Ishikawa (cell line): ENCODE results near the gene METRNL.

Source experiments
- CEBPB ChIP-seq: IDR thresholded peaks from 2 replicates; pipeline ENCODE4 v1.6.1; 2012
- CREB1 ChIP-seq: IDR thresholded peaks from 2 replicates; pipeline ENCODE4 v1.6.1; 2012; ENCODE audit warnings: low read depth
- EGR1 ChIP-seq: IDR thresholded peaks from 2 replicates; pipeline ENCODE4 v1.6.1; 2012
- EP300 ChIP-seq: IDR thresholded peaks from 2 replicates; pipeline ENCODE4 v1.6.1; 2012; ENCODE audit warnings: borderline replicate concordance
- FOXM1 ChIP-seq: IDR thresholded peaks from 2 replicates; pipeline ENCODE4 v1.6.1; 2012; ENCODE audit warnings: low read depth, borderline replicate concordance
- NFIC ChIP-seq: IDR thresholded peaks from 2 replicates; pipeline ENCODE4 v1.6.1; 2012
- RAD21 ChIP-seq: IDR thresholded peaks from 2 replicates; pipeline ENCODE4 v1.6.1; 2012; ENCODE audit warnings: low read depth
- TAF1 ChIP-seq: IDR thresholded peaks from 2 replicates; pipeline ENCODE4 v1.6.1; 2012; ENCODE audit warnings: low read depth, mild to moderate bottlenecking
- TCF12 ChIP-seq: IDR thresholded peaks from 2 replicates; pipeline ENCODE4 v1.6.1; 2012; ENCODE audit warnings: low read depth
- TEAD4 ChIP-seq: IDR thresholded peaks from 2 replicates; pipeline ENCODE4 v1.6.1; 2012
- YY1 ChIP-seq: IDR thresholded peaks from 2 replicates; pipeline ENCODE4 v1.6.1; 2012; ENCODE audit warnings: low read depth
- TF ChIP-seq, protein P1 (sequence below): IDR thresholded peaks from 2 replicates; pipeline ENCODE4 v1.6.1; 2012; ENCODE audit warnings: low read depth, mild to moderate bottlenecking
- TF ChIP-seq, protein P2 (sequence below): IDR thresholded peaks from 2 replicates; pipeline ENCODE4 v1.6.1; 2012
- TF ChIP-seq, protein P3 (sequence below): IDR thresholded peaks from 2 replicates; pipeline ENCODE4 v1.6.1; 2012

DNA sequence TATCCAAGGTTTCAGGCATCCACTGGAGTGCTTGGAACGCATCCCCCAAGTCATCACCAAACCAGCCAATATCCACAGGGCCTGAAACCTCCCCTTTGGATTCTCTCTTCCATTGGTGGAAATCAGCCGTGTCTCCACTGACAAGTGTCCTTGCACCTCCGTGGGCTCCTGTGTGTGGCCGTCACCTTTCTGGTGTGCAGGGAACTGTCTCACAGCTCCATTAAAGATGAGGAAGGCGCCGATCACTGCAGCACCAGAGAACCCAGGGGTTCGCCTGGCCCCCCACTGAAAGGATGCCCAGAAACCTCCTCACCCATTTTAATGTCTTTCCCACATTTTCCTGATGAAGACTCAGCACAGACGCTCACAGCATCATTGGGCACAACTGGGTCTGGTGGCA lies 17.8 kb upstream of the METRNL start:
- TF ChIP-seq RAD21 (no peak), YY1 (no peak), CEBPB (no peak), TEAD4 (no peak), FOXM1 (no peak), EP300 (no peak), NFIC (no peak), CREB1 (no peak), TCF12 (no peak), TAF1 (no peak), EGR1 (no peak)
- TF ChIP-seq, protein P1, sequence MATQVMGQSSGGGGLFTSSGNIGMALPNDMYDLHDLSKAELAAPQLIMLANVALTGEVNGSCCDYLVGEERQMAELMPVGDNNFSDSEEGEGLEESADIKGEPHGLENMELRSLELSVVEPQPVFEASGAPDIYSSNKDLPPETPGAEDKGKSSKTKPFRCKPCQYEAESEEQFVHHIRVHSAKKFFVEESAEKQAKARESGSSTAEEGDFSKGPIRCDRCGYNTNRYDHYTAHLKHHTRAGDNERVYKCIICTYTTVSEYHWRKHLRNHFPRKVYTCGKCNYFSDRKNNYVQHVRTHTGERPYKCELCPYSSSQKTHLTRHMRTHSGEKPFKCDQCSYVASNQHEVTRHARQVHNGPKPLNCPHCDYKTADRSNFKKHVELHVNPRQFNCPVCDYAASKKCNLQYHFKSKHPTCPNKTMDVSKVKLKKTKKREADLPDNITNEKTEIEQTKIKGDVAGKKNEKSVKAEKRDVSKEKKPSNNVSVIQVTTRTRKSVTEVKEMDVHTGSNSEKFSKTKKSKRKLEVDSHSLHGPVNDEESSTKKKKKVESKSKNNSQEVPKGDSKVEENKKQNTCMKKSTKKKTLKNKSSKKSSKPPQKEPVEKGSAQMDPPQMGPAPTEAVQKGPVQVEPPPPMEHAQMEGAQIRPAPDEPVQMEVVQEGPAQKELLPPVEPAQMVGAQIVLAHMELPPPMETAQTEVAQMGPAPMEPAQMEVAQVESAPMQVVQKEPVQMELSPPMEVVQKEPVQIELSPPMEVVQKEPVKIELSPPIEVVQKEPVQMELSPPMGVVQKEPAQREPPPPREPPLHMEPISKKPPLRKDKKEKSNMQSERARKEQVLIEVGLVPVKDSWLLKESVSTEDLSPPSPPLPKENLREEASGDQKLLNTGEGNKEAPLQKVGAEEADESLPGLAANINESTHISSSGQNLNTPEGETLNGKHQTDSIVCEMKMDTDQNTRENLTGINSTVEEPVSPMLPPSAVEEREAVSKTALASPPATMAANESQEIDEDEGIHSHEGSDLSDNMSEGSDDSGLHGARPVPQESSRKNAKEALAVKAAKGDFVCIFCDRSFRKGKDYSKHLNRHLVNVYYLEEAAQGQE = no peak
- TF ChIP-seq, protein P2, sequence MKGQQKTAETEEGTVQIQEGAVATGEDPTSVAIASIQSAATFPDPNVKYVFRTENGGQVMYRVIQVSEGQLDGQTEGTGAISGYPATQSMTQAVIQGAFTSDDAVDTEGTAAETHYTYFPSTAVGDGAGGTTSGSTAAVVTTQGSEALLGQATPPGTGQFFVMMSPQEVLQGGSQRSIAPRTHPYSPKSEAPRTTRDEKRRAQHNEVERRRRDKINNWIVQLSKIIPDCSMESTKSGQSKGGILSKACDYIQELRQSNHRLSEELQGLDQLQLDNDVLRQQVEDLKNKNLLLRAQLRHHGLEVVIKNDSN = no peak
- TF ChIP-seq, protein P3, sequence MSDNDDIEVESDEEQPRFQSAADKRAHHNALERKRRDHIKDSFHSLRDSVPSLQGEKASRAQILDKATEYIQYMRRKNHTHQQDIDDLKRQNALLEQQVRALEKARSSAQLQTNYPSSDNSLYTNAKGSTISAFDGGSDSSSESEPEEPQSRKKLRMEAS = no peak
